ENCODE measurements around the gene HDAC5. TPM values are rescaled to one million over a fixed set of nuclear protein-coding genes. Genes with fewer than 3 reads are reported as not detected.

The HDAC5 gene
- total and polyA plus RNA-seq, 2 of the 8 experiments (the other 6 are each of a cell fraction or from before 2014, with no cell fraction given): 48.5 to 54.4 TPM

- Histone ChIP-seq H3K79me2 (ENCODE audit: control insufficient read depth in 1 of 2, insufficient read depth in 2 of 2, low read length in 2 of 2) (peaks cover 0 to 77% of the 10 kb centered on the region in 2 experiments; a peak in 2 of 4 replicates), H3K14ac (ENCODE audit: insufficient read length) (no peak overlapping the region), H3K18ac (ENCODE audit: extremely low read depth, low read length) (no peak overlapping the region), H2BK15ac (ENCODE audit: low read length) (no peak overlapping the region), H4K5ac (ENCODE audit: insufficient read length, low read depth, low read length) (no peak overlapping the region), H2BK5ac (ENCODE audit: low read depth, low read length) (no peak overlapping the region), H3K36me3 (ENCODE audit: control insufficient read depth in 2 of 4, insufficient read depth in 4 of 4, low read length in 3 of 4) (peaks cover 2 to 33% (median 14%) of the 10 kb centered on the region in 4 experiments; a peak in 7 of 8 replicates), H3K23me2 (ENCODE audit: low read depth, low read length) (no peaks in the 10 kb centered on the region), H3K27me3 (replicated peaks in 1 of 4; ENCODE audit: control insufficient read depth in 3 of 4, extremely low read depth in 1 of 4, insufficient read depth in 3 of 4, low read length in 3 of 4) (no peaks in the 10 kb centered on the region), H3K4me3 (ENCODE audit: extremely low read depth in 1 of 4, insufficient read depth in 2 of 4, low read depth in 3 of 4, low read length in 4 of 4) (no peak overlapping the region), H2BK20ac (ENCODE audit: low read length) (no peak overlapping the region), H3K27ac (ENCODE audit: low read depth, low read length) (no peak overlapping the region), H3K9me3 (ENCODE audit: insufficient read depth in 2 of 2, low read depth in 1 of 2, low read length in 1 of 2) (no peaks in the 10 kb centered on the region; a peak in 1 of 4 replicates), H3K23ac (ENCODE audit: insufficient read length) (no peak overlapping the region), H2AK5ac (ENCODE audit: low read depth, low read length) (no peak overlapping the region), H3K9ac (replicated peaks in 1 of 4; ENCODE audit: extremely low read depth in 1 of 4, low read depth in 3 of 4, low read length in 3 of 4) (no peak overlapping the region), H3K4me2 (ENCODE audit: insufficient read depth in 1 of 2, low read depth in 2 of 2, low read length in 2 of 2) (no peak overlapping the region), H4K8ac (ENCODE audit: extremely low read depth, insufficient read depth, low read length) (no peak overlapping the region), H3K56ac (replicated peaks; ENCODE audit: insufficient read length, low read depth, low read length) (no peak overlapping the region), H4K20me1 (replicated peaks in 1 of 2; ENCODE audit: control insufficient read depth in 1 of 2, insufficient read depth in 2 of 2, low read length in 2 of 2) (peaks cover 5 to 11% of the 10 kb centered on the region in 2 experiments), H3K4ac (replicated peaks; ENCODE audit: insufficient read length, low read depth, low read length) (no peak overlapping the region), H4K91ac (replicated peaks; ENCODE audit: insufficient read length, low read length) (no peak overlapping the region), H2BK120ac (replicated peaks; ENCODE audit: low read depth, low read length) (no peak overlapping the region), H3K4me1 (replicated peaks in 1 of 4; ENCODE audit: control insufficient read depth in 3 of 4, insufficient read depth in 4 of 4, low read length in 3 of 4) (no peaks in the 10 kb centered on the region), H3K79me1 (ENCODE audit: low read depth, low read length) (peaks cover 4% of the 10 kb centered on the region; the same call in 1 of the 2 replicates), H2AFZ (ENCODE audit: low read length) (no peak overlapping the region), H2BK12ac (ENCODE audit: low read depth, low read length) (no peak overlapping the region)
- DNase-seq (ENCODE audit: low read depth in 1 of 2, low spot score in 2 of 2) (no peak), FAIRE-seq (no peak)
- ChIA-PET CTCF (ENCODE audit: partially characterized antibody) (interaction anchor here (0.6 to 9.5 kb wide), 14 partner anchors 7 to 164 kb away, joined by 3 to 108 read pairs (median 4); partner anchors contain the start of gene TMEM101), POLR2A (ENCODE audit: partially characterized antibody) (interaction anchor here (0.6 to 7.4 kb wide), 12 partner anchors 10 to 316 kb away, joined by 3 to 55 read pairs (median 4); partner anchors contain the start of genes LSM12 and TMEM101)
- 75% methylated on average over 1 of the region's 1 CpG; no CpG with 5 or more reads in 1 of the 2 experiments for WGBS, 2 experiments (ENCODE audit: extremely low coverage in 1 of 2, insufficient coverage in 1 of 2, insufficient read length in 1 of 2, insufficient replicate concordance in 2 of 2, low coverage in 1 of 2, low lambda C conversion rate in 2 of 2, missing lambda C conversion rate in 1 of 2)
- TF ChIP-seq, protein P1, sequence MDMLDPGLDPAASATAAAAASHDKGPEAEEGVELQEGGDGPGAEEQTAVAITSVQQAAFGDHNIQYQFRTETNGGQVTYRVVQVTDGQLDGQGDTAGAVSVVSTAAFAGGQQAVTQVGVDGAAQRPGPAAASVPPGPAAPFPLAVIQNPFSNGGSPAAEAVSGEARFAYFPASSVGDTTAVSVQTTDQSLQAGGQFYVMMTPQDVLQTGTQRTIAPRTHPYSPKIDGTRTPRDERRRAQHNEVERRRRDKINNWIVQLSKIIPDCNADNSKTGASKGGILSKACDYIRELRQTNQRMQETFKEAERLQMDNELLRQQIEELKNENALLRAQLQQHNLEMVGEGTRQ (IDR thresholded peaks at IDR 0.05; ENCODE audit: low read length): no peak
- TF ChIP-seq CBX8 (IDR thresholded peaks at IDR 0.05; ENCODE audit: borderline replicate concordance, low read depth, low read length) (no peak), SUZ12 (IDR thresholded peaks at IDR 0.05; ENCODE audit: low read length) (no peak), HDAC2 (IDR thresholded peaks at IDR 0.05; ENCODE audit: borderline replicate concordance in 1 of 2, low read depth in 2 of 2, low read length in 2 of 2) (no peak)
Observed at GRCh38 chr17:44044071-44044470, 79.4 kb downstream of the HDAC5 start.

All from H1 (cell line).